Mammary epithelial cell (primary cell): ENCODE measurements around the gene FAM107B.

Experiments used
- EZH2 ChIP-seq: IDR thresholded peaks from 2 replicates; pipeline ENCODE4 v1.6.1; 2012; ENCODE audit warnings: low read length, inconsistent platforms, borderline replicate concordance
- TF ChIP-seq, protein P1 (sequence below), 2 donors: IDR thresholded peaks in 1 of 2; conservative IDR thresholded peaks in 1 of 2; 2 replicates each; pipeline ENCODE4 v1.5.1; 2011 to 2012; ENCODE audit warnings: inconsistent platforms in 2 of 2, low read length in 2 of 2, mild to moderate bottlenecking in 2 of 2, control low read depth in 1 of 2, low read depth in 1 of 2; ENCODE audit not compliant: insufficient read depth in 1 of 2; ENCODE audit errors: extremely low read depth in 1 of 2

DNA sequence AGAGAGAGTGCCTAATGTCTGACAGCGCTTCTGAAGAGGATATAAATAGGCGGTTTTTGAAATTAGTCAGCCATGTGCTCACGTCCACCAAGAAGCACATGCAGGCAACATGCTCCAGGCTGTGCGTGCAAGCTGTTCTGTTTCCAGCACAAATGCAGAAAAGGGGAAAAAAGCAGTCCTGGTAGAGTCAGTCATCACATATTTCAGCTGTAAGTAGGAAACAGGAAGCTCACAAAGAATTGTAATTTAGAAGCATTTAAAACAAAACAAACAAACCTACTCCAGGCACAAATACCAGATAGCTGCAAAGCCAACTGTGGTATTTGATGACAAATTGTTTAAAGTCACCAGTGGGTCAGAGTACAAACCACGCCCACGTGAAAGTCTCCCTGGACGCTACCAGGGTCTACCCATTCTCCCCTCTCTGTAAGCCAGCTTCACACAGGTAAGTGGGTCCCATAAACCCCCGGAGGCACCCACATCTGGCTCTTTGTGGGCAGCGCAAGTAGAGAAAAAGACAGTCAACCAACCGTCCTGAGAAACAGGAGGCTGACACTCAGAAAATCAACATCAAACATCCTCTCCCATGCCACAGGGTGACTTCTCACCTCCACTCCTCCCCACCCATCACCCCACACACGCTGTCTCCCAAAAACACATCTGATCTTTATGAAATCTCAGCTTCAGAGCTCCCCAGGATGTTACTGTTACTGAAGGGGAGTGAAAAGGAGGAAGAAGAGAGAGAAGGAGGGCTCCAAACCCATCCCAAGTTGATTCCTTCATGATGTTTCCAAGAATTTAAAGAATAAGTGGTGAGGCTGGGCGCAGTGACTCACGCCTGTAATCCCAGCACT is 186.4 kb downstream of the FAM107B start:
- TF ChIP-seq EZH2, result no peak
- TF ChIP-seq, protein P1, sequence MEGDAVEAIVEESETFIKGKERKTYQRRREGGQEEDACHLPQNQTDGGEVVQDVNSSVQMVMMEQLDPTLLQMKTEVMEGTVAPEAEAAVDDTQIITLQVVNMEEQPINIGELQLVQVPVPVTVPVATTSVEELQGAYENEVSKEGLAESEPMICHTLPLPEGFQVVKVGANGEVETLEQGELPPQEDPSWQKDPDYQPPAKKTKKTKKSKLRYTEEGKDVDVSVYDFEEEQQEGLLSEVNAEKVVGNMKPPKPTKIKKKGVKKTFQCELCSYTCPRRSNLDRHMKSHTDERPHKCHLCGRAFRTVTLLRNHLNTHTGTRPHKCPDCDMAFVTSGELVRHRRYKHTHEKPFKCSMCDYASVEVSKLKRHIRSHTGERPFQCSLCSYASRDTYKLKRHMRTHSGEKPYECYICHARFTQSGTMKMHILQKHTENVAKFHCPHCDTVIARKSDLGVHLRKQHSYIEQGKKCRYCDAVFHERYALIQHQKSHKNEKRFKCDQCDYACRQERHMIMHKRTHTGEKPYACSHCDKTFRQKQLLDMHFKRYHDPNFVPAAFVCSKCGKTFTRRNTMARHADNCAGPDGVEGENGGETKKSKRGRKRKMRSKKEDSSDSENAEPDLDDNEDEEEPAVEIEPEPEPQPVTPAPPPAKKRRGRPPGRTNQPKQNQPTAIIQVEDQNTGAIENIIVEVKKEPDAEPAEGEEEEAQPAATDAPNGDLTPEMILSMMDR (conservative IDR thresholded peaks at IDR 0.05 in 1 of 2, IDR thresholded peaks at IDR 0.05 in 1 of 2; ENCODE audit: extremely low read depth in 1 of 2, insufficient read depth in 1 of 2, low read depth in 1 of 2, low read length in 2 of 2), result no peak
